ENCODE data around the gene CAMKK2. TPM values are rescaled to one million over a fixed set of nuclear protein-coding genes. Genes with fewer than 3 reads are reported as not detected.
A peak's percentile ranks its signal among the peaks of the same experiment; 100 is the strongest.

CAMKK2 gene
- total and polyA plus RNA-seq, 9 of the 15 experiments (the other 6 are each of a cell fraction or from before 2014, with no cell fraction given): 4.3 to 32.0 (median 18.2) TPM

DNA sequence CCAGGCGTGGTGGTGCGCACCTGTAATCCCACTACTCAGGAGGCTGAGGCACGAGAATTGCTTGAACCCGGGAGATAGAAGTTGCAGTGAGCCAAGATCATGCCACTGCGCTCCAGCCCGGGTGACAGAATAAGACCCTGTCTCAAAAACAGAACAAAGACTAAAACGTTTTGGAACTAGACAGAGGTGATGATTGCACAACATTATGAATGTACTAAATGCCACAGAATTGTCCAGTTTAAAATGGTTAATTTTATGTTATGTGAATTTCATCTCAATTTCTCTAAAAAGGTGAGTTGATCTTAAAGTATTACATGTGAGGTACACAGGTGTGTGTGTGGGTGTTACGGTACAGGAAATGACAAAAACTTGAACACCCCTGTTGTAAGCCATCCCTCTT, 70.1 kb downstream of the CAMKK2 start:
- H2AFZ ChIP-seq (ENCODE audit: low read depth, low read length): no peak overlapping the region
- H3K27me3 ChIP-seq (ENCODE audit: control insufficient read depth in 2 of 2, insufficient read depth in 2 of 2, low read length in 2 of 2): no peaks in the 10 kb centered on the region
- no peak for ATAC-seq
- H3K4me3 ChIP-seq: no peak overlapping the region
- BruUV-seq (replicated peaks): no TSS peak
- in situ Hi-C loops (cut with MboI) (loop anchor here (5.0 kb wide), 1 partner anchor 164 kb away; no protein-coding TSS in a partner anchor), intact Hi-C loops (cut with micrococcal nuclease) (no loop called here)
- ChIA-PET POLR2A (no interaction called here), CTCF (ENCODE audit: low intra/inter-chr PET ratio) (no interaction called here)
- no peaks in the 10 kb centered on the region for H3K79me2 ChIP-seq (ENCODE audit: control insufficient read depth, insufficient read depth, low read length)
- H4K20me1 ChIP-seq (replicated peaks; ENCODE audit: control insufficient read depth, insufficient read depth, low read length): no peaks in the 10 kb centered on the region
- H3K9ac ChIP-seq (ENCODE audit: insufficient read depth in 1 of 2, low read depth in 2 of 2, low read length in 2 of 2): no peak overlapping the region
- peaks cover 7% of the 10 kb centered on the region for H3K9me1 ChIP-seq (ENCODE audit: control insufficient read depth, insufficient read depth, low read length)
- WGBS (ENCODE audit: insufficient coverage, low coverage, missing lambda C conversion rate): 86% methylated on average over 8 of the region's 8 CpGs
- peaks cover 4 to 18% of the 10 kb centered on the region in 2 experiments; a peak in 4 of 5 replicates for H3K4me1 ChIP-seq (replicated peaks in 1 of 2; ENCODE audit: control insufficient read depth in 2 of 2, insufficient read depth in 2 of 2, low read length in 2 of 2)
- peak; percentile 69 for TF ChIP-seq CEBPB (tag; IDR thresholded peaks at IDR 0.05)
- no peak for TF ChIP-seq CEBPG (CRISPR knock-in tag; IDR thresholded peaks at IDR 0.05)
- TF ChIP-seq CEBPG (tag; conservative IDR thresholded peaks at IDR 0.05 in 1 of 2, IDR thresholded peaks at IDR 0.05 in 1 of 2): peak; percentile 28 to 64; a peak in 3 of 4 replicates
- TF ChIP-seq, protein P1, sequence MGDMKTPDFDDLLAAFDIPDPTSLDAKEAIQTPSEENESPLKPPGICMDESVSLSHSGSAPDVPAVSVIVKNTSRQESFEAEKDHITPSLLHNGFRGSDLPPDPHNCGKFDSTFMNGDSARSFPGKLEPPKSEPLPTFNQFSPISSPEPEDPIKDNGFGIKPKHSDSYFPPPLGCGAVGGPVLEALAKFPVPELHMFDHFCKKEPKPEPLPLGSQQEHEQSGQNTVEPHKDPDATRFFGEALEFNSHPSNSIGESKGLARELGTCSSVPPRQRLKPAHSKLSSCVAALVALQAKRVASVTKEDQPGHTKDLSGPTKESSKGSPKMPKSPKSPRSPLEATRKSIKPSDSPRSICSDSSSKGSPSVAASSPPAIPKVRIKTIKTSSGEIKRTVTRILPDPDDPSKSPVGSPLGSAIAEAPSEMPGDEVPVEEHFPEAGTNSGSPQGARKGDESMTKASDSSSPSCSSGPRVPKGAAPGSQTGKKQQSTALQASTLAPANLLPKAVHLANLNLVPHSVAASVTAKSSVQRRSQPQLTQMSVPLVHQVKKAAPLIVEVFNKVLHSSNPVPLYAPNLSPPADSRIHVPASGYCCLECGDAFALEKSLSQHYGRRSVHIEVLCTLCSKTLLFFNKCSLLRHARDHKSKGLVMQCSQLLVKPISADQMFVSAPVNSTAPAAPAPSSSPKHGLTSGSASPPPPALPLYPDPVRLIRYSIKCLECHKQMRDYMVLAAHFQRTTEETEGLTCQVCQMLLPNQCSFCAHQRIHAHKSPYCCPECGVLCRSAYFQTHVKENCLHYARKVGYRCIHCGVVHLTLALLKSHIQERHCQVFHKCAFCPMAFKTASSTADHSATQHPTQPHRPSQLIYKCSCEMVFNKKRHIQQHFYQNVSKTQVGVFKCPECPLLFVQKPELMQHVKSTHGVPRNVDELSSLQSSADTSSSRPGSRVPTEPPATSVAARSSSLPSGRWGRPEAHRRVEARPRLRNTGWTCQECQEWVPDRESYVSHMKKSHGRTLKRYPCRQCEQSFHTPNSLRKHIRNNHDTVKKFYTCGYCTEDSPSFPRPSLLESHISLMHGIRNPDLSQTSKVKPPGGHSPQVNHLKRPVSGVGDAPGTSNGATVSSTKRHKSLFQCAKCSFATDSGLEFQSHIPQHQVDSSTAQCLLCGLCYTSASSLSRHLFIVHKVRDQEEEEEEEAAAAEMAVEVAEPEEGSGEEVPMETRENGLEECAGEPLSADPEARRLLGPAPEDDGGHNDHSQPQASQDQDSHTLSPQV (IDR thresholded peaks at IDR 0.05): no peak
- no peak overlapping the region for H3K4me2 ChIP-seq (ENCODE audit: insufficient read depth, low read length)
- H3K27ac ChIP-seq (ENCODE audit: extremely low read depth, low read depth, low read length): no peak overlapping the region
- no peaks in the 10 kb centered on the region for H3K9me3 ChIP-seq (replicated peaks; ENCODE audit: control insufficient read depth, insufficient read depth, low read depth, low read length)
- H3K36me3 ChIP-seq (ENCODE audit: control insufficient read depth, insufficient read depth, low read length): peaks cover 15% of the 10 kb centered on the region; the same call in 1 of the 3 replicates
- no peak for FAIRE-seq
- no peak for DNase-seq (ENCODE audit: extremely low read depth in 1 of 4, low spot score in 3 of 4)

All from K562 (cell line).